ENCODE data around the gene FGFR2. TPM values are rescaled to one million over a fixed set of nuclear protein-coding genes. Genes with fewer than 3 reads are reported as not detected.

The FGFR2 gene
- total RNA-seq, 1 donor = 0.86 TPM

- no peak for DNase-seq (ENCODE audit: low read depth)
- no peak for TF ChIP-seq CTCF (IDR thresholded peaks at IDR 0.05; ENCODE audit: insufficient read depth, low read depth, low read length)
- H3K4me3 ChIP-seq (ENCODE audit: low read depth, low read length) = no peak overlapping the region
Measured at GRCh38 chr10:121595351-121595805, 2.9 kb downstream of the FGFR2 start.

DNA sequence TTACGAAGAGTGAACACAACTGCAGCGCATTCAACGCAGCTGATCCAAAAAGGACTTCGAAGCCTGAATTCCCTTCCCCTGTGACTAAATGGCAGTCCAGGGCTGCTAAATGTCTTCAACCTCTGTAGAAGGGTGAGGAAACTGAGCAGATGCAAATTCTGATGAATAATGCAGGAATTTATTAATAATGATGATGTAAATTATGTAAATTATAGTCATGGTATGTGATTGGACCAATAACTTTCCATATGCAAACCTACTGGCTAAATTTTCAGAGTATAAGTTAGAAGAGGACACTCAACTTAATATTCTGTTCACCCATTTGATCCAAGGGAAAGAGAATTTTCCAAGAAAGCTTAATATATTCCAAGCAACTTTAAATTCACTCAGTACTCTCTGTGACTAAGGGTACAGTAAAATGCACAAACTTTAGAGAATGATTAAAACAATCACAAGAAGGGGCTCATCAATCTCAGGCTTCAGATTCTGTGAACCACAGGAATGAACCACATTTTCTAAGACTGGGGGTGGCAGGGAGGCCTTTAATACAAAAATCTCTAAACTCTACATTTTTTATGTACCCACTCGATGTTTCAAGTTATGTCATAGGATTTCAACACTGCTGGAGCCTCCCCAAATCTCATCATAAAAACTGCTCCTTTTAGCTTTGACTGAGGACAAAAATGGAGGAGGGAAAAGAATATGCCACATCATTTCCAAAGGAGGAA is 3.5 kb downstream of the FGFR2 start:
- no peak for TF ChIP-seq CTCF (IDR thresholded peaks at IDR 0.05; ENCODE audit: insufficient read depth, low read depth, low read length)
- DNase-seq (ENCODE audit: low read depth) = no peak
- H3K4me3 ChIP-seq (ENCODE audit: low read depth, low read length) = no peak overlapping the region

GRCh38 chr10:121594076-121594475 is 4.2 kb downstream of the FGFR2 start:
- no peak for TF ChIP-seq CTCF (IDR thresholded peaks at IDR 0.05; ENCODE audit: insufficient read depth, low read depth, low read length)
- no peak for DNase-seq (ENCODE audit: low read depth)

GRCh38 chr10:121593281-121594075 is 4.8 kb downstream of the FGFR2 start:
- H3K4me3 ChIP-seq (ENCODE audit: low read depth, low read length) = no peak overlapping the region
- DNase-seq (ENCODE audit: low read depth) = no peak
- no peak for TF ChIP-seq CTCF (IDR thresholded peaks at IDR 0.05; ENCODE audit: insufficient read depth, low read depth, low read length)

More at GRCh38 chr10:121594076-121594475, 4.2 kb downstream of the FGFR2 start:
- H3K4me3 ChIP-seq (ENCODE audit: low read depth, low read length) = no peak overlapping the region

DNA sequence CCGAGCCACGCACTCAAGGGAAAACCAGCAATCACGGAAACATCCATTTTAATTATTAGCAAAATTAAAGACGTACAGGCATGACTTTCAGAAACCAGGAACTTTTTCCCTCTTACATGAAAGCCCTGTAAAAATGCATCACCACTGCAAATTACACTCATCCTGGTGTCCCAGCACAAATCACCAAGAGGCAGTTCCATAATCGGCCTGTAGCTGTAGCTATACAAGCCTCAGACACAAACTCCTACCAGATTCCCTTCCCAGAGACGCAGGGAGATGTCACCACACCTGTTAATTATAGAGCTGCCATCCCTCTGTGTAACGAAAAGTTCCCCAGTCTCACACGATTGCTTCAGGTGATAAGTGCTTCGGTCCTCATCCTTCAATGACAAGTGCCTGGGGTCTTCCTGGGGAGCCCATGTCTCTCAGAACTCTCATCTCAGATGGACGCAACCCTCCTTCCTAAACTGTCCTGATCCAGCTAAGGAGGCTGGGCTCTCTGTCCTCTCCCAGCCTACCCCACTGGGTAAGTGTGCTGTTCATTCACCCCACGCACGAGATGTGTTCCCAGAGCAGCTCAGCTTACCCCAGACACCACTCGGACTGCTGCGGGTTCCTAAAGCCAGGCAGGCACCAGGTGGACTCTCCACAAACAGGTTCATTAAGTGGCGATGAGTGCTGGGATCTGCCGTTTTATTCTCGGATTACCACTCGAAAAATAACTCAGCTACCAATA is 5.9 kb downstream of the FGFR2 start:
- TF ChIP-seq CTCF (IDR thresholded peaks at IDR 0.05; ENCODE audit: insufficient read depth, low read depth, low read length) = no peak
- no peak overlapping the region for H3K4me3 ChIP-seq (ENCODE audit: low read depth, low read length)
- no peak for DNase-seq (ENCODE audit: low read depth)

- H3K4me3 ChIP-seq (ENCODE audit: low read depth, low read length) = no peak overlapping the region
- TF ChIP-seq CTCF (IDR thresholded peaks at IDR 0.05; ENCODE audit: insufficient read depth, low read depth, low read length) = no peak
- no peak for DNase-seq (ENCODE audit: low read depth)
Measured at GRCh38 chr10:121591186-121591585, 7.1 kb downstream of the FGFR2 start.
